Parathyroid adenoma (tissue), 2 donors: ENCODE measurements around the gene QRSL1.

ENCODE experiments used
- H2AFZ ChIP-seq: fragments of 300-600 bp; sonication (generic); one replicate; pipeline ENCODE4 v1.7.0; 2017; ENCODE audit warnings: antibody characterized with exemption, mild to moderate bottlenecking
- H3K27ac ChIP-seq: fragments of 300-600 bp; sonication (generic); one replicate; pipeline ENCODE4 v1.7.0; 2017
- H3K27me3 ChIP-seq: fragments of 300-600 bp; sonication (generic); one replicate; pipeline ENCODE4 v1.7.0; 2017; ENCODE audit warnings: low read length; ENCODE audit not compliant: control insufficient read depth, insufficient read depth
- H3K36me3 ChIP-seq: fragments of 300-600 bp; sonication (generic); one replicate; pipeline ENCODE4 v1.7.0; 2017; ENCODE audit warnings: low read length; ENCODE audit not compliant: control insufficient read depth, insufficient read depth
- H3K4me1 ChIP-seq: fragments of 300-600 bp; sonication (generic); one replicate; pipeline ENCODE4 v1.7.0; 2017; ENCODE audit warnings: control low read depth
- H3K4me2 ChIP-seq: fragments of 300-600 bp; sonication (generic); one replicate; pipeline ENCODE4 v1.7.0; 2017; ENCODE audit warnings: low read length
- H3K4me3 ChIP-seq: fragments of 300-600 bp; sonication (generic); one replicate; pipeline ENCODE4 v1.7.0; 2017; ENCODE audit warnings: low read depth, low read length
- H3K79me2 ChIP-seq: fragments of 300-600 bp; sonication (generic); one replicate; pipeline ENCODE4 v1.7.0; 2017; ENCODE audit warnings: control low read depth
- H3K9ac ChIP-seq: fragments of 300-600 bp; sonication (generic); one replicate; pipeline ENCODE4 v1.7.0; 2017; ENCODE audit warnings: mild to moderate bottlenecking
- H3K9me3 ChIP-seq: fragments of 300-600 bp; sonication (generic); one replicate; pipeline ENCODE4 v1.7.0; 2017; ENCODE audit warnings: low read length; ENCODE audit not compliant: control insufficient read depth
- CTCF ChIP-seq: fragments of 300-600 bp; sonication (generic); IDR thresholded peaks from one replicate; pipeline ENCODE4 v1.7.0; 2017; ENCODE audit warnings: antibody characterized with exemption, mild to moderate bottlenecking
- donor health status: primary hyperparathyroidism.

The QRSL1 gene

GRCh38 chr6:106704327-106704726 is 74.9 kb downstream of the QRSL1 start:
- no peak overlapping the region for H3K4me2 ChIP-seq
- no peak overlapping the region for H3K4me3 ChIP-seq
- TF ChIP-seq CTCF = no peak
- no peak overlapping the region for H2AFZ ChIP-seq
- H3K27me3 ChIP-seq = no peaks in the 10 kb centered on the region
- no peak overlapping the region for H3K27ac ChIP-seq
- no peak overlapping the region for H3K9ac ChIP-seq
- no peaks in the 10 kb centered on the region for H3K9me3 ChIP-seq
- no peaks in the 10 kb centered on the region for H3K79me2 ChIP-seq
- no peaks in the 10 kb centered on the region for H3K36me3 ChIP-seq
- H3K4me1 ChIP-seq = peaks cover 7% of the 10 kb centered on the region

GRCh38 chr6:106705156-106705555 is 75.8 kb downstream of the QRSL1 start:
- TF ChIP-seq CTCF = no peak
- Histone ChIP-seq H3K9me3 (no peaks in the 10 kb centered on the region), H3K9ac (no peak overlapping the region), H3K4me2 (no peak overlapping the region), H3K4me1 (peaks cover 7% of the 10 kb centered on the region), H3K36me3 (no peaks in the 10 kb centered on the region), H3K27ac (no peak overlapping the region), H3K27me3 (no peaks in the 10 kb centered on the region), H3K4me3 (no peak overlapping the region), H2AFZ (no peak overlapping the region), H3K79me2 (no peaks in the 10 kb centered on the region)

- Histone ChIP-seq H3K27ac (no peak overlapping the region), H3K4me1 (no peaks in the 10 kb centered on the region), H3K9ac (no peak overlapping the region), H3K27me3 (no peaks in the 10 kb centered on the region), H3K36me3 (no peaks in the 10 kb centered on the region), H3K9me3 (no peaks in the 10 kb centered on the region), H3K79me2 (no peaks in the 10 kb centered on the region), H3K4me3 (no peak overlapping the region), H3K4me2 (no peak overlapping the region), H2AFZ (no peak overlapping the region)
- no peak for TF ChIP-seq CTCF
These were observed 81.2 kb downstream of the QRSL1 start for GRCh38 chr6:106710580-106710979.

GRCh38 chr6:106714281-106714680 is 84.9 kb downstream of the QRSL1 start:
- no peak for TF ChIP-seq CTCF
- Histone ChIP-seq H3K27ac (no peak overlapping the region), H3K9me3 (no peaks in the 10 kb centered on the region), H3K4me1 (no peaks in the 10 kb centered on the region), H2AFZ (no peak overlapping the region), H3K79me2 (no peaks in the 10 kb centered on the region), H3K27me3 (no peaks in the 10 kb centered on the region), H3K9ac (no peak overlapping the region), H3K4me2 (no peak overlapping the region), H3K36me3 (no peaks in the 10 kb centered on the region), H3K4me3 (no peak overlapping the region)

GRCh38 chr6:106715922-106716321 is 86.5 kb downstream of the QRSL1 start:
- no peak overlapping the region for H3K9ac ChIP-seq
- no peak overlapping the region for H3K4me2 ChIP-seq
- H3K4me1 ChIP-seq = no peaks in the 10 kb centered on the region
- H3K9me3 ChIP-seq = no peaks in the 10 kb centered on the region
- no peak for TF ChIP-seq CTCF
- H2AFZ ChIP-seq = no peak overlapping the region
- no peaks in the 10 kb centered on the region for H3K27me3 ChIP-seq
- no peak overlapping the region for H3K27ac ChIP-seq
- H3K4me3 ChIP-seq = no peak overlapping the region
- H3K36me3 ChIP-seq = no peaks in the 10 kb centered on the region
- H3K79me2 ChIP-seq = no peaks in the 10 kb centered on the region
